ENCODE results near the gene LRRC46. TPM values are rescaled to one million over a fixed set of nuclear protein-coding genes. Genes with fewer than 3 reads are reported as not detected.
A peak's percentile ranks its signal among the peaks of the same experiment; 100 is the strongest.

Gene LRRC46
- total RNA-seq, 1 donor from 2014 or later = 1.4 TPM

GRCh38 chr17:47806026-47806912 lies 25.2 kb upstream of the LRRC46 start:
- Mint-ChIP-seq H3K36me3 (ENCODE audit: low read depth) (no peaks in the 10 kb centered on the region), H3K4me1 (no peaks in the 10 kb centered on the region), H3K27ac (ENCODE audit: unreplicated experiment) (no peak overlapping the region), H3K4me3 (no peak overlapping the region), H3K27me3 (ENCODE audit: low read depth) (peaks cover 33% of the 10 kb centered on the region), H3K9me3 (no peaks in the 10 kb centered on the region)
- no peak for TF ChIP-seq CTCF (conservative IDR thresholded peaks at IDR 0.05)
- no peak for DNase-seq (ENCODE audit: low read depth, low spot score)

GRCh38 chr17:47806913-47807255 lies 24.6 kb upstream of the LRRC46 start:
- Mint-ChIP-seq H3K9me3 (no peaks in the 10 kb centered on the region), H3K27me3 (ENCODE audit: low read depth) (peaks cover 27% of the 10 kb centered on the region), H3K4me3 (no peak overlapping the region), H3K4me1 (no peaks in the 10 kb centered on the region), H3K36me3 (ENCODE audit: low read depth) (no peaks in the 10 kb centered on the region), H3K27ac (ENCODE audit: unreplicated experiment) (no peak overlapping the region)
- no peak for TF ChIP-seq CTCF (conservative IDR thresholded peaks at IDR 0.05)
- no peak for DNase-seq (ENCODE audit: low read depth, low spot score)

GRCh38 chr17:47807421-47807820 lies 24.0 kb upstream of the LRRC46 start:
- H3K4me1 Mint-ChIP-seq = no peaks in the 10 kb centered on the region
- H3K27ac Mint-ChIP-seq (ENCODE audit: unreplicated experiment) = peak overlapping the region; percentile 37
- DNase-seq (ENCODE audit: low read depth, low spot score) = no peak
- no peaks in the 10 kb centered on the region for H3K36me3 Mint-ChIP-seq (ENCODE audit: low read depth)
- H3K4me3 Mint-ChIP-seq = no peak overlapping the region
- peaks cover 22% of the 10 kb centered on the region for H3K27me3 Mint-ChIP-seq (ENCODE audit: low read depth)
- H3K9me3 Mint-ChIP-seq = no peaks in the 10 kb centered on the region
- TF ChIP-seq CTCF (conservative IDR thresholded peaks at IDR 0.05) = no peak

GRCh38 chr17:47808036-47808829 lies 23.2 kb upstream of the LRRC46 start:
- Mint-ChIP-seq H3K27ac (ENCODE audit: unreplicated experiment) (no peak overlapping the region), H3K27me3 (ENCODE audit: low read depth) (peaks cover 15% of the 10 kb centered on the region), H3K9me3 (no peaks in the 10 kb centered on the region), H3K36me3 (ENCODE audit: low read depth) (no peaks in the 10 kb centered on the region), H3K4me1 (no peaks in the 10 kb centered on the region), H3K4me3 (no peak overlapping the region)
- no peak for DNase-seq (ENCODE audit: low read depth, low spot score)
- no peak for TF ChIP-seq CTCF (conservative IDR thresholded peaks at IDR 0.05)

- Mint-ChIP-seq H3K9me3 (no peaks in the 10 kb centered on the region), H3K36me3 (ENCODE audit: low read depth) (no peaks in the 10 kb centered on the region), H3K4me3 (no peak overlapping the region), H3K27me3 (ENCODE audit: low read depth) (peaks cover 10% of the 10 kb centered on the region), H3K27ac (ENCODE audit: unreplicated experiment) (no peak overlapping the region), H3K4me1 (no peaks in the 10 kb centered on the region)
- no peak for TF ChIP-seq CTCF (conservative IDR thresholded peaks at IDR 0.05)
- DNase-seq (ENCODE audit: low read depth, low spot score) = no peak
Measured at GRCh38 chr17:47808830-47809480, 22.5 kb upstream of the LRRC46 start.

All from neural crest cell (in vitro differentiated cells).